Measurements from ENCODE around the gene MYO9B.
A peak's percentile ranks its signal among the peaks of the same experiment; 100 is the strongest.

MYO9B gene

DNA sequence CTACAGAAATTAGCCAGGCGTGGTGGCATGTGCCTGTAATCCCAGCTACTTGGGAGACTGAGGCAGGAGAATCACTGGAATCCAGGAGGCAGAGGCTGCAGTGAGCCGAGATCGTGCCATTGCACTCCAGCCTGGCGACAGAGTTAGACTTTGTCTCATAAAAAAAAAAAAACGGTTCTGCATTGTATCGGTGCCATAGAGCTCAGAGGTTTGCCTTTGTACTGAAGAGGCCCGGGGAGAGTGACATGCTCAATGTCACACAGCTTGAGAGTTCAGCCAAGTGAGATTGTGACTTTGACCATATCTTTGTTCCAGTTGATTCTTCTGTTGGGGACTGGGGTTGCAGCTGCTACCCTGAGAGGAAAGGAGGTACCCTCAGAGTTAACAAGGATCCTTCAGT, 4.7 kb upstream of the MYO9B start:
- DNase-seq (ENCODE audit: low read depth, low spot score), result no peak
- TF ChIP-seq, protein P1, sequence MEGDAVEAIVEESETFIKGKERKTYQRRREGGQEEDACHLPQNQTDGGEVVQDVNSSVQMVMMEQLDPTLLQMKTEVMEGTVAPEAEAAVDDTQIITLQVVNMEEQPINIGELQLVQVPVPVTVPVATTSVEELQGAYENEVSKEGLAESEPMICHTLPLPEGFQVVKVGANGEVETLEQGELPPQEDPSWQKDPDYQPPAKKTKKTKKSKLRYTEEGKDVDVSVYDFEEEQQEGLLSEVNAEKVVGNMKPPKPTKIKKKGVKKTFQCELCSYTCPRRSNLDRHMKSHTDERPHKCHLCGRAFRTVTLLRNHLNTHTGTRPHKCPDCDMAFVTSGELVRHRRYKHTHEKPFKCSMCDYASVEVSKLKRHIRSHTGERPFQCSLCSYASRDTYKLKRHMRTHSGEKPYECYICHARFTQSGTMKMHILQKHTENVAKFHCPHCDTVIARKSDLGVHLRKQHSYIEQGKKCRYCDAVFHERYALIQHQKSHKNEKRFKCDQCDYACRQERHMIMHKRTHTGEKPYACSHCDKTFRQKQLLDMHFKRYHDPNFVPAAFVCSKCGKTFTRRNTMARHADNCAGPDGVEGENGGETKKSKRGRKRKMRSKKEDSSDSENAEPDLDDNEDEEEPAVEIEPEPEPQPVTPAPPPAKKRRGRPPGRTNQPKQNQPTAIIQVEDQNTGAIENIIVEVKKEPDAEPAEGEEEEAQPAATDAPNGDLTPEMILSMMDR (IDR thresholded peaks at IDR 0.05; ENCODE audit: low read depth, low read length), result no peak
- no peak overlapping the region for H3K4me3 ChIP-seq (ENCODE audit: low read depth, low read length)
- in situ Hi-C loops (cut with HindIII; ENCODE audit: low sequenced_read_pairs), result no loop called here

DNA sequence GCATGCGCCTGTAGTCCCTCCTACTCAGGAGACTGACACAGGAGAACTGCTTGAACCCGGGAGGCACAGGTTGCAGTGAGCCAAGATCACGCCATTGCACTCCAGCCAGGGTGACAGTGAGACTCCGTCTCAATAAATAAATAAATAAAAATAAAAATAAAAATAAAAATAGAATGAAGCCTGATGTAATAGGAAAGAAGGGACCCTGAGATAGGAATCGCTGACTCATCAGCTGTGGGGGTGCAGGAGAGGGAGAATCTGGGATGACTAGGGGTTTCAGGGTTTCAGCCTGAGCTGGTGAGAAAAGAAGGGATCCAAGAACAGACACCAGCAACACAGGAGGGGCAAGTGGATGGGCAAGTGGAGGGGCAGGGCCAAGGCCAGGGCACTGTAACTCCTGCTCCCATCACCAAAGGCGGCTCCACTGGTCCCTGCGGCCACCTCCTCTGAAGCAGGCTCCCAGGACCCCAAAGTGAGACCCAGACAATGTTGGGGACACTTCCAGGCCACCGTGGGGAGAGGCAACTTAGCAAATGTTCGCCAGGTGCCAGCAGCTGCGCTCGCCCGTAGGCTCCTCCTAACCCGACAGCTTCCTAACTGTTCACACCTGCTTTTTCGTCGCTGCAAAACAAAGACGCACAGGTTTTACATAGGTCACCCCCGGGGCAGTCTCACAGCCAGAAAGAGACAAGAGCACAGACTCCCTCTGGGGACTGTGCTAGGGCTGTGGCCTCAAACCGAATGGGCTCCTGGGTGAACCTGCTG, 1.5 kb upstream of the MYO9B start:
- H3K4me3 ChIP-seq (ENCODE audit: low read depth, low read length), result peak overlapping the region; percentile 82
- TF ChIP-seq, protein P1 (IDR thresholded peaks at IDR 0.05; ENCODE audit: low read depth, low read length), result no peak
- no peak for DNase-seq (ENCODE audit: low read depth, low spot score)
- in situ Hi-C loops (cut with HindIII; ENCODE audit: low sequenced_read_pairs), result no loop called here

DNA sequence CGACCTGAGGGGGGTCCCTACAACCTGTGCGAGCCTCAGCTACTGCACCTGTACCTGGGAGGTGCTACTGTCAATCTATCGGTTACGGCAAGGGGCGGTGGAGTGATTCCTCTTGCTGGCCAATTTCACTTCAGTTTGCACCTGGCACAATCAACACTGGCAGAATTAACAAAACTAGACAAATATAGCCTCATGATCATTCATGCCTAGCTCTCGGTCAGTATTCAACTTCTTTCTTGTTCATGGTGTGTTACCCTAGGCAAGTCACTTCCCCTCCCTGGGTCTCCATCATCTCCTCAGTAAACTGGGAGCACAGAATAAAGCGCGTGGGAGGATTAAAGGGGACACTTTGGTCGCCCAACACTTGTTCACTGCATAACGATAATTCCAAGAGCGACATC, 943 bp upstream of the MYO9B start:
- DNase-seq (ENCODE audit: low read depth, low spot score), result no peak
- in situ Hi-C loops (cut with HindIII; ENCODE audit: low sequenced_read_pairs), result no loop called here
- H3K4me3 ChIP-seq (ENCODE audit: low read depth, low read length), result peak overlapping the region; percentile 82
- TF ChIP-seq, protein P1 (IDR thresholded peaks at IDR 0.05; ENCODE audit: low read depth, low read length), result no peak

DNA sequence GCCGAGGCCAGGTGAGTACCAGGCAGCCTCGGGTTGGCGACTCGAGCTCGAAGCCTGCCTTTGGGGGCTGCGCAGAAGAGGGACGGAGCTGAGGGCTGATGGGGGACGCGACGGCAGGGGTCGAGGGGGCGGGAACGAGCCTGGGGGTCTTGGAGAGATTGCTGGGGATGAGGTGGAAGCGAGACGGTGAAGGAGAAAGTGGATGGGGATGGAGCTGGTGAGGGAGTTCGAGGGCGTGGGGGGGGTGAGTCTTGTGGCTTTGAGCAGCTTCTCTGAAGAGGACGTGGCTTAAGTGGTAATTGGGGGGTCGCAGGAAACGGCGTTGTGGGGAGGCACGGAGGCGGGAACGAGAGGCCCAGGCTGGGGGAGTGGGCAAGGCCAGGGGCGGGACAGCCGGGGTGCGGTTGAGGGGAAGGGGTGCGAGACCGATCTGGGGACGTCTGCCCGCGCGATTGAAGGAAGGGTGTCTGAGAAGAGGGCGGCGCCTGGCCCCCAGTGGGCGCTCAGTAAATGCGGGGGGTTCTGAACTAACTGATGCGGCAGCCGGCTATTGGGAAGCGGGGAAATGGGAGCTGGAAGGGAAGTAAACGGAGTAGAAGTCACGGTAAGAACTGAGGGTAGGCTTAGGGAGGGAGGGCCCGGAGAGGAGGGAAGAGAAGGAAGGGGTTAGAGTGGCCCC, 426 bp downstream of the MYO9B start:
- H3K4me3 ChIP-seq (ENCODE audit: low read depth, low read length), result peak overlapping the region; percentile 94
- DNase-seq (ENCODE audit: low read depth, low spot score), result peak; percentile 30
- TF ChIP-seq, protein P1 (IDR thresholded peaks at IDR 0.05; ENCODE audit: low read depth, low read length), result no peak
- in situ Hi-C loops (cut with HindIII; ENCODE audit: low sequenced_read_pairs), result no loop called here

DNA sequence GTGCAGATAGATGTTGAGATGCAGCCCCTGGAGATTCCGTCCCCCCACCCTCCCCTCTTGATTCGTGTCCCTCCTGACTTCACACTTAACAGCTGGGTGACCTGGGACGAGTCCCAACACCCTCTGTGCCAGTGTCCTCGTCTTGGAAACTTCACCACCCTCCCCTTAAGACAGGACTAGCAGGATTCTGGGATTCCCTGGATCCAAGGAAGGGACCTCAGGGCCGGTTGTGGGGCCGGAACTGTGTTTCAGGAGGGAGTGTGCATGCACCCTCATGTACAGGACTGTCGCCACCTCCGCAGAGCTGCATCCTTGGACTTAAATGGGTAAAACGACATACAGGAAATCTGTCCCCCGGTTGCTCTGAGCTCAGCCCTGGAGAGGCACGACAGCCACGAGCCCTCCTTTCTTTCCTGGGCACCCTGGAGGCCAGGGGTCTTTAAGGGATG, 990 bp downstream of the MYO9B start:
- TF ChIP-seq, protein P1 (IDR thresholded peaks at IDR 0.05; ENCODE audit: low read depth, low read length), result no peak
- in situ Hi-C loops (cut with HindIII; ENCODE audit: low sequenced_read_pairs), result no loop called here
- peak overlapping the region; percentile 94 for H3K4me3 ChIP-seq (ENCODE audit: low read depth, low read length)
- DNase-seq (ENCODE audit: low read depth, low spot score), result no peak

DNA sequence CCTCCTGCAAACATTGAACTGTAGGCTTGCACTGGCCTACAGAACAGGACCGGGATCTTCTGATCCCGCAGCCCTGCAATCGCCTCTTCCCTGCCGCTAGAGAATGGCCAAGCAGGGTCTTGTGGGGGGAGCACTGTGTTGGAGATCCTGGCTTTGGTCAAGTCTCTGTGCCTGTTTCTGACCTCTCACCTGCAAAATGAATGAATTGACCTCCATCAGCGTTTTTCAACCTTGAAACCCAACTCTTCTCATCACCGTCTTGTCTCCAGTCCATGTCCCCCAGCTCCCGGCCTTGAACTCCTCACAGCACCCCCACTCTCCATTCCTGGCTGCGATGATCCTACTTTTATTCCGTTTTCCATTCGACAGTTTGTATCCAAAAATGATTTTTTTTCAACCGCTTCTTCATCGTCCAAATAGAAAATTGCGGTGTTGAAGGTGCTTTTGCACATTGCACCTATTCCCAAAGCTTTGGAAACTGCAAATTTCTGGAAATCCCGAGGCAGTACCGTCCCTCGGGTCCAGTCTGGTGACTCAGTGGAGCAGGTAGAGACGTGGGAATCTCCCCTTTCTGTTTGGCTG, 2.0 kb downstream of the MYO9B start:
- TF ChIP-seq, protein P1 (IDR thresholded peaks at IDR 0.05; ENCODE audit: low read depth, low read length), result no peak
- DNase-seq (ENCODE audit: low read depth, low spot score), result no peak
- in situ Hi-C loops (cut with HindIII; ENCODE audit: low sequenced_read_pairs), result no loop called here
- no peak overlapping the region for H3K4me3 ChIP-seq (ENCODE audit: low read depth, low read length)
